PC-9 (cell line): ENCODE data around the gene RIMBP2. TPM values are rescaled to one million over a fixed set of nuclear protein-coding genes. Genes with fewer than 3 reads are reported as not detected.
"Not testable (repeated sequence)": the region's sequence is repeated elsewhere in the genome, so short reads cannot be mapped to it uniquely, and the experiment has no call there.

Source experiments
- BruUV-seq: library from RNA; stranded (reverse); fragments of 400-500 nt; replicated peaks from 2 replicates; lab custom pipeline; 2021; lab: Mats Ljungman, UMichigan
- CTCF ChIA-PET: fragments of 300-600 bp; sonication (Branson Sonifier 250); formaldehyde crosslinking; loops from one replicate; lab custom pipeline; 2022; ENCODE audit warnings: antibody characterized with exemption; lab: Charles Lee
- POLR2A ChIA-PET: fragments of 300-600 bp; sonication (Branson Sonifier 250); formaldehyde crosslinking; loops from one replicate; lab custom pipeline; 2022; ENCODE audit warnings: antibody characterized with exemption; ENCODE audit not compliant: unreplicated experiment; lab: Charles Lee
- DNase-seq, 2 experiments: peaks; one replicate each; pipeline versions ENCODE4 v3.0.0 to v3.0.0-alpha.2; 2015 to 2022; ENCODE audit warnings: mixed read lengths in 1 of 2
- H2AFZ ChIP-seq: fragments of 200-600 bp; sonication (generic); 2 replicates; pipeline ENCODE4 v1.8.1; 2017; ENCODE audit warnings: antibody characterized with exemption
- H3F3A ChIP-seq: fragments of 200-600 bp; sonication (generic); 2 replicates; pipeline ENCODE4 v1.8.1; 2017; ENCODE audit warnings: antibody characterized with exemption, mild to moderate bottlenecking, low read depth; ENCODE audit not compliant: insufficient read depth
- H3K27ac ChIP-seq: fragments of 200-600 bp; sonication (generic); 2 replicates; pipeline ENCODE4 v1.6.1; 2016; ENCODE audit warnings: mixed run types
- H3K27me3 ChIP-seq: fragments of 200-600 bp; sonication (generic); 2 replicates; pipeline ENCODE4 v1.6.1; 2016; ENCODE audit warnings: low read depth, mixed run types; ENCODE audit not compliant: insufficient read depth
- H3K36me3 ChIP-seq: fragments of 200-600 bp; sonication (generic); 2 replicates; pipeline ENCODE4 v1.6.1; 2016; ENCODE audit warnings: low read depth, mixed run types
- H3K4me1 ChIP-seq: fragments of 200-600 bp; sonication (generic); replicated peaks from 2 replicates; pipeline ENCODE4 v1.6.1; 2016; ENCODE audit warnings: mixed run types; ENCODE audit not compliant: insufficient read depth
- H3K4me2 ChIP-seq: fragments of 200-600 bp; sonication (generic); 2 replicates; pipeline ENCODE4 v1.6.1; 2017; ENCODE audit warnings: mixed run types
- H3K4me3 ChIP-seq: fragments of 200-600 bp; sonication (generic); 2 replicates; pipeline ENCODE4 v1.6.1; 2016; ENCODE audit warnings: mixed run types
- H3K79me2 ChIP-seq: fragments of 200-600 bp; sonication (generic); 2 replicates; pipeline ENCODE4 v1.6.1; 2017; ENCODE audit warnings: low read depth, mixed run types
- H3K9me2 ChIP-seq: fragments of 200-600 bp; sonication (generic); 2 replicates; pipeline ENCODE4 v1.8.1; 2017; ENCODE audit warnings: mild to moderate bottlenecking; ENCODE audit not compliant: insufficient read depth
- H3K9me3 ChIP-seq: fragments of 200-600 bp; sonication (generic); 2 replicates; pipeline ENCODE4 v1.8.1; 2016; ENCODE audit warnings: low read depth; ENCODE audit not compliant: insufficient read depth
- H4K20me1 ChIP-seq: fragments of 200-600 bp; sonication (generic); 2 replicates; pipeline ENCODE4 v1.8.1; 2017; ENCODE audit not compliant: insufficient read depth
- CTCF ChIP-seq: fragments of 200-600 bp; sonication (generic); conservative IDR thresholded peaks from 2 replicates; pipeline ENCODE4 v1.6.1; 2017; ENCODE audit warnings: mixed run types, antibody characterized with exemption, mild to moderate bottlenecking, moderate library complexity
- EZH2 ChIP-seq: fragments of 200-600 bp; sonication (generic); IDR thresholded peaks from 2 replicates; pipeline ENCODE4 v1.8.0; 2017; ENCODE audit warnings: antibody characterized with exemption, low read depth
- intact Hi-C: fragments of 100-400 bp; cut with micrococcal nuclease; formaldehyde crosslinking; loops from one replicate; pipeline ENCODE4 v1.10.0; 2022; ENCODE audit not compliant: unreplicated experiment
- total RNA-seq: library from RNA; stranded (reverse); gene quantifications from 2 replicates; pipeline ENCODE4 v1.2.3, GENCODE V29; 2021

RIMBP2 gene
- total RNA-seq, 1 experiment from 2014 or later = not detected

- Histone ChIP-seq H4K20me1 (no peaks in the 10 kb centered on the region), H3K27me3 (peaks cover 89% of the 10 kb centered on the region), H3K9me3 (no peaks in the 10 kb centered on the region), H3F3A (no peaks in the 10 kb centered on the region), H3K4me2 (no peak overlapping the region), H3K9me2 (no peaks in the 10 kb centered on the region), H3K79me2 (no peaks in the 10 kb centered on the region), H3K4me1 (no peaks in the 10 kb centered on the region), H3K27ac (no peak overlapping the region), H2AFZ (no peak overlapping the region), H3K4me3 (no peak overlapping the region), H3K36me3 (no peaks in the 10 kb centered on the region)
- intact Hi-C loops = no loop called here
- POLR2A ChIA-PET = no interaction called here
- DNase-seq = no peak
- BruUV-seq = no TSS peak
- CTCF ChIA-PET = no interaction called here
- TF ChIP-seq EZH2 (no peak), CTCF (no peak)
Measured at GRCh38 chr12:130739571-130739970, 23.5 kb upstream of the RIMBP2 start.

DNA sequence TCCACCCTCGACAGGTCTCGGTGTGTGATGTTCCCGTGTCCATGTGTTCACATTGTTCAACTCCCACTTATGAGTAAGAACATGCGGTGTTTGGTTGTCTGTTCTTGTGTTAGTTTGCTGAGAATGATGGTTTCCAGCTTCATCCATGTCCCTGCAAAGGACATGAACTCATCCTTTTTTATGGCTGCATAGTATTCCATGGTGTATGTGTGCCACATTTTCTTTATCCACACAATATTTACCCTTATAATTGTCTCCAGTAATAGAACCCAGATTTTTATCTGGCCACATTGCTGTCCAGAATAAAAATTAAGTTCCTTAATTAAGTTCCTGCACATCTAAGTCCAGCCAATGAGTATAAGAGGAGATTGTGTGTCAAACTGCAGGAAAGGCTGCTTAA, 22.3 kb upstream of the RIMBP2 start:
- H3F3A ChIP-seq, H2AFZ ChIP-seq, H3K9me3 ChIP-seq, H3K27ac ChIP-seq, POLR2A ChIA-PET, DNase-seq, H3K79me2 ChIP-seq, intact Hi-C loops, H3K4me3 ChIP-seq, H3K9me2 ChIP-seq, H3K4me1 ChIP-seq, BruUV-seq, H3K36me3 ChIP-seq, H3K4me2 ChIP-seq, CTCF ChIA-PET, H4K20me1 ChIP-seq: not testable (repeated sequence)
- peaks cover 89% of the 10 kb centered on the region for H3K27me3 ChIP-seq

DNA sequence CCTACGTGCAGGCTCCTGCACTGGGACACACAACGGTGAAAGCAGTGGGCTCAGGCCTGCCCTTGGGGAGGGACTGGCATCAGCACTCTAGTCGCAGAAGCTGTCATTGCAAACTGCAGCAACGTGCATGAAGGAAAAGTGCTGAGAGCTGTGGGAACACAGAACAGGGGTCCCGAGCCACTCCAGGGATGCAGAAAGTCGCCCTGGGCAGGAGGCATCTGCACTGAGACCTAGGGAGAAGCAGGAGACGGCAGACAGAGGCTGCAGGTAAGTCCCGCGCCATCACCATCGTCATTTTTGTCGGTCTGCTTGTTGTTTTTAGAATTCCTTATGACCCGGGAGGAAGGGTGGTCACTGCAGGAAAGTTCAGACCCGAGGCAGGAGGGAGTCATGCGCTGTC, 21.6 kb upstream of the RIMBP2 start:
- Histone ChIP-seq H3K27ac (no peak overlapping the region), H2AFZ (no peak overlapping the region), H3K4me2 (no peak overlapping the region), H3K4me1 (no peaks in the 10 kb centered on the region), H3K36me3 (no peaks in the 10 kb centered on the region), H3K4me3 (no peak overlapping the region), H3K9me3 (no peaks in the 10 kb centered on the region), H4K20me1 (no peaks in the 10 kb centered on the region), H3F3A (no peaks in the 10 kb centered on the region), H3K79me2 (no peaks in the 10 kb centered on the region), H3K27me3 (peaks cover 93% of the 10 kb centered on the region), H3K9me2 (no peaks in the 10 kb centered on the region)
- ChIA-PET CTCF (no interaction called here), POLR2A (no interaction called here)
- TF ChIP-seq CTCF (no peak), EZH2 (no peak)
- no TSS peak for BruUV-seq
- intact Hi-C loops = no loop called here
- no peak for DNase-seq

DNA sequence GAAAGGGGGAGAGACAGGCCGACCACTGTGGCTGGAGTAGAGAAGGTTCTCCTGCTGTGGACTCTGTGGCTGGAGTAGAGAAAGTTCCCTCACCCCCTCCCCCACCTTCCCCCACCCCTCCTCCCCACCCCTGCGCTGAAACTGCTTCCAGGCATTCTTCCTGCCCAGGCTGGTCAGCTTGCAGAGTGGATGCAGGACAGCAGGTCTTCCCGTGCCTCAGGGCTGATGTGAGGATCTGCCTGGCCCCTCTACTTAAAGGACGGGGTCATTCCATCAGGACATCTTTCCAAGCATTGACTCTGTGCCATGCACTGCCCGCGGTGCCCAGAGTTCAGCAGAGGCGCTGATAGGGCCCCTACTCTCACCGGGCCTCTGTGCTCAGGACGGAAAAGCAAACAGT, 13.2 kb upstream of the RIMBP2 start:
- Histone ChIP-seq H2AFZ (no peak overlapping the region), H3K27me3 (peaks cover 45% of the 10 kb centered on the region), H3K4me2 (no peak overlapping the region), H3K9me3 (no peaks in the 10 kb centered on the region), H3K9me2 (no peaks in the 10 kb centered on the region), H3K4me1 (no peaks in the 10 kb centered on the region), H3K4me3 (no peak overlapping the region), H3K36me3 (no peaks in the 10 kb centered on the region), H4K20me1 (no peaks in the 10 kb centered on the region), H3K79me2 (no peaks in the 10 kb centered on the region), H3K27ac (no peak overlapping the region), H3F3A (no peaks in the 10 kb centered on the region)
- POLR2A ChIA-PET = no interaction called here
- CTCF ChIA-PET = no interaction called here
- BruUV-seq = no TSS peak
- intact Hi-C loops = no loop called here
- TF ChIP-seq EZH2 = no peak
- TF ChIP-seq CTCF = no peak
- no peak for DNase-seq
